ENCODE results near the gene OSBPL5.

OSBPL5 gene

GRCh38 chr11:3135481-3136440, 29.3 kb downstream of the OSBPL5 start:
- DNase-seq (ENCODE audit: low read depth in 2 of 2, low spot score in 1 of 2), result no peak

GRCh38 chr11:3134651-3135480, 30.2 kb downstream of the OSBPL5 start:
- no peak for DNase-seq (ENCODE audit: low read depth in 2 of 2, low spot score in 1 of 2)

- DNase-seq (ENCODE audit: low read depth in 2 of 2, low spot score in 1 of 2), result no peak
Observed at GRCh38 chr11:3134218-3134621, 30.9 kb downstream of the OSBPL5 start.

GRCh38 chr11:3133261-3134217, 31.6 kb downstream of the OSBPL5 start:
- no peak for DNase-seq (ENCODE audit: low read depth in 2 of 2, low spot score in 1 of 2)

- DNase-seq (ENCODE audit: low read depth in 2 of 2, low spot score in 1 of 2), result no peak
Observed at GRCh38 chr11:3132831-3133260, 32.3 kb downstream of the OSBPL5 start.

- no peak for DNase-seq (ENCODE audit: low read depth in 2 of 2, low spot score in 1 of 2)
Observed at GRCh38 chr11:3132271-3132781, 32.8 kb downstream of the OSBPL5 start.

GRCh38 chr11:3131330-3131941, 33.7 kb downstream of the OSBPL5 start:
- DNase-seq (ENCODE audit: low read depth in 2 of 2, low spot score in 1 of 2), result no peak

GRCh38 chr11:3130269-3131071, 34.6 kb downstream of the OSBPL5 start:
- no peak for DNase-seq (ENCODE audit: low read depth in 2 of 2, low spot score in 1 of 2)

GRCh38 chr11:3129591-3130268, 35.4 kb downstream of the OSBPL5 start:
- DNase-seq (ENCODE audit: low read depth in 2 of 2, low spot score in 1 of 2), result no peak

- no peak for DNase-seq (ENCODE audit: low read depth in 2 of 2, low spot score in 1 of 2)
Observed at GRCh38 chr11:3129181-3129590, 35.9 kb downstream of the OSBPL5 start.

GRCh38 chr11:3128356-3129180, 36.5 kb downstream of the OSBPL5 start:
- DNase-seq (ENCODE audit: low read depth in 2 of 2, low spot score in 1 of 2), result no peak

GRCh38 chr11:3127706-3128355, 37.3 kb downstream of the OSBPL5 start:
- no peak for DNase-seq (ENCODE audit: low read depth in 2 of 2, low spot score in 1 of 2)

- no peak for DNase-seq (ENCODE audit: low read depth in 2 of 2, low spot score in 1 of 2)
Observed at GRCh38 chr11:3126901-3127691, 38.0 kb downstream of the OSBPL5 start.

- DNase-seq (ENCODE audit: low read depth in 2 of 2, low spot score in 1 of 2), result no peak
Observed at GRCh38 chr11:3126207-3126865, 38.8 kb downstream of the OSBPL5 start.

GRCh38 chr11:3124821-3125220, 40.3 kb downstream of the OSBPL5 start:
- DNase-seq (ENCODE audit: low read depth in 2 of 2, low spot score in 1 of 2), result no peak

All from stimulated activated CD8-positive, alpha-beta memory T cell treated with anti-CD3 and anti-CD28 coated beads, Interleukin-4, amount 100 ng/mL, for 4 hours (primary cell).